ENCODE results near the gene ACOXL. TPM values are rescaled to one million over a fixed set of nuclear protein-coding genes. Genes with fewer than 3 reads are reported as not detected.

The ACOXL gene
- total RNA-seq, 4 donors from 2014 or later: not detected

DNA sequence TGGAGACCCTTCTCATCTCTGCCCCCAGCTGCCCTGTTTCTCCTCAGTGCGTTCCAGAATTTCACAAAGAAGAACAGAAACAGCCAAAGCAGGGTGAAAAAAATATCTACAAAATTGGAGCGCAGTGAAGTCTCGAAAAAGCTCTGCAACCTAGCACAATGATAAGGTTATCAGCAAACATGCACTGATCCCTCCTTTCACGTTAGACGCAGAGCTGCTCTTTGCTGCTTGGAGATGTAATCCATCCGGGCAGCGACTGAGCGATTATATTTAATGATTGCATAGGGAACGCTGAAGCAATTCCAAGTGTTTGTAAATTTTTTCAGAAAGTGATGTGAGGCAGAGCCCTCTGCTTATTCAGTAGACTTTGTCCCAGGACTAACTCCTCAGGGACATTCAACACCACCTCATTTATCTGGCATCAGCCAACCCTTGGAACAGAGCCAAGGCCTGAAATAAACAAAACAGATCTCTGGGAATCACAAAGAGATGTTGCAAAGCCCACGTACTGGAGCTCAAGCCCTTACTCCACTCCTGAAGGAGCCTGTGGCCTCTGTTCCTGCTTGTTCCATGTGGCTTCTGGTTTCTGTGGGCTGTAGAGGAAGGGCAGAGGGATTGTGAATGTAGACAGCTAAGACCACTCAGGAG, 215.8 kb downstream of the ACOXL start:
- Histone ChIP-seq H3K4me1 (no peaks in the 10 kb centered on the region), H3K4me3 (no peak overlapping the region), H3K27me3 (no peaks in the 10 kb centered on the region), H3K9me3 (no peaks in the 10 kb centered on the region), H3K36me3 (no peaks in the 10 kb centered on the region), H3K27ac (no peak overlapping the region)
- DNase-seq: no peak
- no peak for TF ChIP-seq POLR2A (IDR thresholded peaks at IDR 0.05)
- TF ChIP-seq, protein P1, sequence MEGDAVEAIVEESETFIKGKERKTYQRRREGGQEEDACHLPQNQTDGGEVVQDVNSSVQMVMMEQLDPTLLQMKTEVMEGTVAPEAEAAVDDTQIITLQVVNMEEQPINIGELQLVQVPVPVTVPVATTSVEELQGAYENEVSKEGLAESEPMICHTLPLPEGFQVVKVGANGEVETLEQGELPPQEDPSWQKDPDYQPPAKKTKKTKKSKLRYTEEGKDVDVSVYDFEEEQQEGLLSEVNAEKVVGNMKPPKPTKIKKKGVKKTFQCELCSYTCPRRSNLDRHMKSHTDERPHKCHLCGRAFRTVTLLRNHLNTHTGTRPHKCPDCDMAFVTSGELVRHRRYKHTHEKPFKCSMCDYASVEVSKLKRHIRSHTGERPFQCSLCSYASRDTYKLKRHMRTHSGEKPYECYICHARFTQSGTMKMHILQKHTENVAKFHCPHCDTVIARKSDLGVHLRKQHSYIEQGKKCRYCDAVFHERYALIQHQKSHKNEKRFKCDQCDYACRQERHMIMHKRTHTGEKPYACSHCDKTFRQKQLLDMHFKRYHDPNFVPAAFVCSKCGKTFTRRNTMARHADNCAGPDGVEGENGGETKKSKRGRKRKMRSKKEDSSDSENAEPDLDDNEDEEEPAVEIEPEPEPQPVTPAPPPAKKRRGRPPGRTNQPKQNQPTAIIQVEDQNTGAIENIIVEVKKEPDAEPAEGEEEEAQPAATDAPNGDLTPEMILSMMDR (IDR thresholded peaks at IDR 0.05): no peak

DNA sequence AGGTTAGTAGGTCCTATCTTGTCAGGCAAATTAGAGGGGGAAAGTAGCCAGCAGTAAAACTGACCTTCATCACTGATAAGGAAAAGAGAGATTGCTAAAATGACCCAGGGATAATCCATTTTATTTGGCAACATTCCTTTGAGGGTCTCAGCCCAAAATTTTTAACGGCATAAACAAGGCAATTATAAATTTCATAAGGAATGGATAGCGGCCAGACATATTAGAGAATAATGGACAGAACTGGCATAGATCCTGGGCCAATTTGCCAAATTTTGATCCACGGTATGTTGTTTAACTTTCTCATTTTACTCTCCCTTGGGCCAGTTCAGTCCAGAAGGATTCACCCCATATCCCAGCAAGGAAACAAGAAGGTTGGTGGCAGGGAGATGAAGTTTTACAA, 217.9 kb downstream of the ACOXL start:
- no peaks in the 10 kb centered on the region for H3K9me3 ChIP-seq
- DNase-seq: no peak
- no peaks in the 10 kb centered on the region for H3K4me1 ChIP-seq
- no peaks in the 10 kb centered on the region for H3K36me3 ChIP-seq
- H3K4me3 ChIP-seq: no peak overlapping the region
- no peaks in the 10 kb centered on the region for H3K27me3 ChIP-seq
- TF ChIP-seq, protein P1 (IDR thresholded peaks at IDR 0.05): no peak
- TF ChIP-seq POLR2A (IDR thresholded peaks at IDR 0.05): no peak
- H3K27ac ChIP-seq: no peak overlapping the region

DNA sequence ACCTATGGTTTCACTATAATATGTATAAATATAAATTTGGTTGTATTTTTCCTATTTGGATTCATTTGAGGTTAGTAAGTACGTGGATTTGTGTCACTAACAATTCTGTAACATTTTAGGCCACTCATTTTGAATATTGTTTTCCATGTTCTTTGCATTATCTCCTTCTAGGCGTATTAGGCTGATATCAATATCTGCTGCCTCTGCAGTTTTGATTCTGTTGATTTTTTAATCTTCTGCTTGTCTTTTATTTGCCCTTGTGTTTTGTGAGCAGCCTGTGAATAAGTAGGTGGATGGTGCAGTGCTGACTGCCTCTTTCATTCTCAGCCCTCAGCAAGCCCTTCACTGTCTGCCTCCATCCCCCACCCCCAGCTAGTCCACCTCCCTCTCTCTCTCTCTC, 222.7 kb downstream of the ACOXL start:
- no peak for DNase-seq
- H3K27ac ChIP-seq: no peak overlapping the region
- no peaks in the 10 kb centered on the region for H3K4me1 ChIP-seq
- no peaks in the 10 kb centered on the region for H3K27me3 ChIP-seq
- H3K4me3 ChIP-seq: no peak overlapping the region
- H3K9me3 ChIP-seq: no peaks in the 10 kb centered on the region
- no peak for TF ChIP-seq POLR2A (IDR thresholded peaks at IDR 0.05)
- TF ChIP-seq, protein P1 (IDR thresholded peaks at IDR 0.05): no peak
- no peaks in the 10 kb centered on the region for H3K36me3 ChIP-seq

DNA sequence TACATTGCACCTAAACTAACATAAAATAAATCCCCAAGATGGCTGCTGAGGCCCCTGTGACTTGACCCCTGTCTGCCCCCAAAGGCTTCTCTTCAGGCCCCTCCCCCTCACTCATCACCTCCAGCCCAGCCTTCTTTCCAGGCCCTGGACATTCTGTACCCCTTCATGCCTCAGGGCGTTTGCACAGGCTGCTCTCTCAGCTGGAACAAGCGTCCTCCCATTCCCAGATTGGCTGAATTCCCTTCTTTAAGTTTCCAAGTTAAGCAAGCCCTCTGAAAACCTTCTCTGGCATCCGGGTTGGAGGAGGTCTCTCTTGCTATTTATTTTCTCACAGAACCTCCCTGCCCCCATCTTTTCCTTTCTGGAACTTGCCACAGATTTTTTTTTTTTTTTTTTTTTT, 223.2 kb downstream of the ACOXL start:
- no peak for DNase-seq
- Histone ChIP-seq H3K27ac (no peak overlapping the region), H3K4me1 (no peaks in the 10 kb centered on the region), H3K27me3 (no peaks in the 10 kb centered on the region), H3K4me3 (no peak overlapping the region), H3K9me3 (no peaks in the 10 kb centered on the region), H3K36me3 (no peaks in the 10 kb centered on the region)
- TF ChIP-seq, protein P1 (IDR thresholded peaks at IDR 0.05): no peak

DNA sequence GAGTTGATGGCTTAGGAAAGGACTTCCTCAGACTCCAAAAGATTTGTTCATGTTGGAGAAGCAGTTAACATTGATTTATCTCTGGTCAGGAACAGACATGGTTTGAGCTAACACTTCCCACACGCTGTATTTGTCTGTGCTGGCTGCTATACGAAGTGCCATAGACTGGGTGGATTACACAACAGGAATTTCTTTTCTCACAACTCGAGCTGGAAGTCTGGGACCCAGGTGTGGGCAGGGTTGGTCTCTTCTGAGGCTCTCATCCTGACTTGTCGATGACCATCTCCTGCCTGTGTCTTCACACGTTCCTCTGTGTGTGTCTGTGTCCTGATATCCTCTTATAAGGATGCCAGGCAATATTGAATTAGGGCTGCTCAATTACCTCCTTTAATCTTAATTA, 224.9 kb downstream of the ACOXL start:
- TF ChIP-seq POLR2A (IDR thresholded peaks at IDR 0.05): no peak
- TF ChIP-seq, protein P1 (IDR thresholded peaks at IDR 0.05): no peak
- DNase-seq: no peak
- no peaks in the 10 kb centered on the region for H3K9me3 ChIP-seq
- H3K4me3 ChIP-seq: no peak overlapping the region
- no peak overlapping the region for H3K27ac ChIP-seq
- H3K36me3 ChIP-seq: no peaks in the 10 kb centered on the region
- H3K4me1 ChIP-seq: no peaks in the 10 kb centered on the region
- no peaks in the 10 kb centered on the region for H3K27me3 ChIP-seq
